KMS-11 (cell line): ENCODE data around the gene GALE.

ENCODE experiments used
- H2AFZ ChIP-seq: fragments of 200-600 bp; sonication (generic); 2 replicates; pipeline ENCODE4 v1.6.1; 2016; ENCODE audit warnings: antibody characterized with exemption, mixed run types, low read depth
- H3K27ac ChIP-seq: fragments of 200-600 bp; sonication (generic); 2 replicates; pipeline ENCODE4 v1.6.1; 2016; ENCODE audit warnings: mild to moderate bottlenecking, mixed run types
- H3K27me3 ChIP-seq: fragments of 200-600 bp; sonication (generic); 2 replicates; pipeline ENCODE4 v1.6.1; 2017; ENCODE audit warnings: mild to moderate bottlenecking, low read depth, mixed run types, moderate library complexity; ENCODE audit not compliant: insufficient read depth
- H3K36me3 ChIP-seq: fragments of 200-600 bp; sonication (generic); 2 replicates; pipeline ENCODE4 v1.6.1; 2017; ENCODE audit warnings: mild to moderate bottlenecking, mixed run types; ENCODE audit not compliant: insufficient read depth
- H3K4me1 ChIP-seq: fragments of 200-600 bp; sonication (generic); 2 replicates; pipeline ENCODE4 v1.6.1; 2016; ENCODE audit warnings: mild to moderate bottlenecking, low read depth, mixed run types; ENCODE audit not compliant: poor library complexity, severe bottlenecking
- H3K4me2 ChIP-seq: fragments of 200-600 bp; sonication (generic); 2 replicates; pipeline ENCODE4 v1.7.0; 2016; ENCODE audit warnings: mild to moderate bottlenecking, mixed run types
- H3K4me3 ChIP-seq: fragments of 200-600 bp; sonication (generic); IDR thresholded peaks from 2 replicates; pipeline ENCODE4 v1.6.1; 2017; ENCODE audit warnings: low read depth, low read length, mixed read lengths; ENCODE audit not compliant: insufficient read depth
- H3K79me2 ChIP-seq: fragments of 200-600 bp; sonication (generic); 2 replicates; pipeline ENCODE4 v1.6.1; 2016; ENCODE audit warnings: low read depth, mixed run types; ENCODE audit not compliant: insufficient read depth
- H3K9ac ChIP-seq: fragments of 200-600 bp; sonication (generic); 2 replicates; pipeline ENCODE4 v1.6.1; 2016; ENCODE audit warnings: mild to moderate bottlenecking, mixed run types
- H4K20me1 ChIP-seq: fragments of 200-600 bp; sonication (generic); 2 replicates; pipeline ENCODE4 v1.6.1; 2016; ENCODE audit warnings: mild to moderate bottlenecking, mixed run types; ENCODE audit not compliant: insufficient read depth
- TF ChIP-seq, protein P1 (sequence below): fragments of 200-600 bp; sonication (generic); conservative IDR thresholded peaks from 2 replicates; pipeline ENCODE4 v1.6.1; 2017; ENCODE audit warnings: low read depth, mild to moderate bottlenecking, antibody characterized with exemption, low read length, moderate library complexity, mixed read lengths

GALE gene

DNA sequence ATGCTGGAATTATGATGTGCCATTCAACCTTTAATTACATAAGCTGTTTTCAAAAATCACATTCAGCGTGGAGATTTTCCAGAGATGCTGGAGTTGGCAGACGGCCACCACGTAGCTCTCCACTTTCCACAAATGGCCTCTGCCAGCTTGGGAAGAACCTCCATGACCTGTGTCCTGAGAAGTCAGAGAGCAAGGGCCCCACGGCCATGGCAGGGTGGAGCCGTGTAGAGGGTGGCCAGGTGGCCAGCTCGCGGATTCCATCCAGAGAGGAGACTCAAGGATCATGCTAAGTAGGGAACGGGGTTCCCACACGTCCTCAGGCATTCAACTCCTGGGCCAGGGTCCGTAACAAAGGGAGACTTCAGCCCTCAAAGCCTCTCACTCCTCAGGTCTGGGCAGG lies 1.3 kb upstream of the GALE start:
- Histone ChIP-seq H3K4me2 (no peak overlapping the region), H2AFZ (no peak overlapping the region), H4K20me1 (no peaks in the 10 kb centered on the region), H3K9ac (no peak overlapping the region), H3K27me3 (no peaks in the 10 kb centered on the region), H3K4me3 (no peak overlapping the region), H3K79me2 (no peaks in the 10 kb centered on the region), H3K4me1 (peaks cover 21% of the 10 kb centered on the region), H3K27ac (no peak overlapping the region), H3K36me3 (no peaks in the 10 kb centered on the region)
- TF ChIP-seq, protein P1, sequence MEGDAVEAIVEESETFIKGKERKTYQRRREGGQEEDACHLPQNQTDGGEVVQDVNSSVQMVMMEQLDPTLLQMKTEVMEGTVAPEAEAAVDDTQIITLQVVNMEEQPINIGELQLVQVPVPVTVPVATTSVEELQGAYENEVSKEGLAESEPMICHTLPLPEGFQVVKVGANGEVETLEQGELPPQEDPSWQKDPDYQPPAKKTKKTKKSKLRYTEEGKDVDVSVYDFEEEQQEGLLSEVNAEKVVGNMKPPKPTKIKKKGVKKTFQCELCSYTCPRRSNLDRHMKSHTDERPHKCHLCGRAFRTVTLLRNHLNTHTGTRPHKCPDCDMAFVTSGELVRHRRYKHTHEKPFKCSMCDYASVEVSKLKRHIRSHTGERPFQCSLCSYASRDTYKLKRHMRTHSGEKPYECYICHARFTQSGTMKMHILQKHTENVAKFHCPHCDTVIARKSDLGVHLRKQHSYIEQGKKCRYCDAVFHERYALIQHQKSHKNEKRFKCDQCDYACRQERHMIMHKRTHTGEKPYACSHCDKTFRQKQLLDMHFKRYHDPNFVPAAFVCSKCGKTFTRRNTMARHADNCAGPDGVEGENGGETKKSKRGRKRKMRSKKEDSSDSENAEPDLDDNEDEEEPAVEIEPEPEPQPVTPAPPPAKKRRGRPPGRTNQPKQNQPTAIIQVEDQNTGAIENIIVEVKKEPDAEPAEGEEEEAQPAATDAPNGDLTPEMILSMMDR, result no peak

DNA sequence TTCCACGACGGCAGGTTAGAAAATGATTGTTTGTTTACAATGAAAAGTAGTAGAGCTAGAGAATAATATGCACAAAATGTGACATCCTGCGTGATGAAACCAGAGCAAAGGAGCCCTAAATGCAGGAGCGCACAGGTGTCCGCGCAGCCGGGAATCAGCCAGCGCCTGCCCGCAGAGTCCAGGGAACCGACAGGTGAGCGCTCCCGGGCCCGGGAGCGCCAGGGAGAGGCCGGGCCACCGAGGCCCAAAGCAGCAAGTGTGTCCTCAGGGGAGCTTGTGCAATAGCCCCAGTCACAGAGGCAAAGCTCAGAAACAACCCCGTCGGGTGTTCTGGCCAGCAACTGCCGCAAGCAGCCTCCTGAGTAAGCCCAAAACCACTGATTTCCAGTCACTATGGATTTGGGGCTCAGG lies 789 bp upstream of the GALE start:
- H3K4me3 ChIP-seq, result no peak overlapping the region
- TF ChIP-seq, protein P1, result no peak
- peaks cover 21% of the 10 kb centered on the region for H3K4me1 ChIP-seq
- H3K4me2 ChIP-seq, result peak overlapping the region; percentile 96
- H3K36me3 ChIP-seq, result no peaks in the 10 kb centered on the region
- no peaks in the 10 kb centered on the region for H3K79me2 ChIP-seq
- H3K9ac ChIP-seq, result peak overlapping the region; percentile 67; the same call in 1 of the 2 replicates
- no peaks in the 10 kb centered on the region for H3K27me3 ChIP-seq
- peak overlapping the region; percentile 86 for H2AFZ ChIP-seq
- no peaks in the 10 kb centered on the region for H4K20me1 ChIP-seq
- H3K27ac ChIP-seq, result no peak overlapping the region

DNA sequence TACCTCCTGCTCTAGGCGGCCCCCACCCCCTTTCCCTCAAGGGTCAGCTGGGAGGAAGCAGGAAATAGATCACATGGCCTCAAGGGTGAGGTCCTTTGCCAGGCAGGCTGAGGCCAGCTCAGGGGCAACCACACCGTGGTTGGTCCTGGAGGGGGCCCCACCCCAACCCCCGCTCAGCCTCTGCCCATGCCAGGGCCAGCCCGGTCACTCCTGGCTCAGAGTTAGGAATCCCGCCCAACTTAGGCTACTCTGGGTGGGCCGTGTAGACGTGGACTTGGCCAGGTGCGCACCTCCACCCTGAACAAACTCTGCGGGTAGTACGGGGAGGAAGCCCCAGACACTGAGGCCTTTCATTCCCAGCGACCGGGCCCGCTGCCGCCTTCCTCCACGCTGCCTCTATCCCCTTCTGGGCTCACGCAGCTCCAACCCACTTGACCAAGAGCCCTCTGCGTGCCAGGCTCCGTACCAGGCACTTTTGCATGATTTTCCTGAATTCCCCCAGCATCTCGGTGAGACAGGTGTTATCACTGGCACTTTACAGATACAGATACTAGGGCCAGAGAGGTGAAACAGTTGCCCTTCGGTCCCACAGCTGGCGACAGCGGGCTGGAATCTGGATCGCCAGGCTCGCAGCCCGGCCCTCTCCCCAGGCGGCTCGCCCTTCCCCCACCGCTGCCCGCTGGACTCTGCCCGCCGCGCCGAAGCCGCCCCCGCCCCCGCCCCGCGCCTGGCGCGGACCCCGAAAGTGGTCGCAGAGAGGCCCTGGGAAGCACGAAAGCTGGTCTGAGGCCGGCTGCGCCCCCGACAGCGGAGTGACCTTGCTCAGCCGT lies 769 bp downstream of the GALE start:
- H3K4me3 ChIP-seq, result no peak overlapping the region
- H3K79me2 ChIP-seq, result no peaks in the 10 kb centered on the region
- H2AFZ ChIP-seq, result peak overlapping the region; percentile 86
- no peaks in the 10 kb centered on the region for H3K27me3 ChIP-seq
- no peaks in the 10 kb centered on the region for H3K36me3 ChIP-seq
- H3K9ac ChIP-seq, result peak overlapping the region; percentile 67; the same call in 1 of the 2 replicates
- H4K20me1 ChIP-seq, result no peaks in the 10 kb centered on the region
- peaks cover 16% of the 10 kb centered on the region for H3K4me1 ChIP-seq
- H3K4me2 ChIP-seq, result peak overlapping the region; percentile 84
- TF ChIP-seq, protein P1, result no peak
- H3K27ac ChIP-seq, result no peak overlapping the region

DNA sequence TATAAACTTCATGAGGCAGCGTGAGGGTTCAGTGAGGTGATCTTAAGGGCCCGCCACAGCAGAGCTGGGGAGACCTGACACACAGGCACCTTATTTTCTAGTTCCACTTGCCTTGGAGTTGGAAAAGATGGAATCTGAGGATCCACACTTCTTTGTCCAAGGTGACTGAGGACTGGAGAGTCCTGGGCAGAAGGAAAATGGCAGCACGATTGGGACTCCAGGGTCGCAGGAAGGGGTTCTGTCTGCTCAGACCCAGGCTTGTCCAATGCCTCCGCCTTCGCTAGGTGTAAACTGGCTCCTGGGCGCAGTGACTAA lies 1.3 kb downstream of the GALE start:
- TF ChIP-seq, protein P1, result no peak
- Histone ChIP-seq H3K79me2 (no peaks in the 10 kb centered on the region), H3K27ac (no peak overlapping the region), H3K4me3 (no peak overlapping the region), H3K36me3 (no peaks in the 10 kb centered on the region), H2AFZ (no peak overlapping the region), H3K4me2 (peak overlapping the region; percentile 84; the same call in 1 of the 2 replicates), H3K9ac (no peak overlapping the region), H4K20me1 (no peaks in the 10 kb centered on the region), H3K27me3 (no peaks in the 10 kb centered on the region), H3K4me1 (peaks cover 11% of the 10 kb centered on the region)
